Astrocyte (in vitro differentiated cells and primary cell): ENCODE results near the gene IFT80.

Source experiments
- CTCF ChIP-seq: IDR thresholded peaks from 2 replicates; pipeline ENCODE4 v1.5.1; 2011; ENCODE audit warnings: low read depth, mild to moderate bottlenecking, inconsistent platforms, low read length, moderate library complexity; ENCODE audit not compliant: insufficient read depth
- EZH2 ChIP-seq: IDR thresholded peaks from 2 replicates; pipeline ENCODE4 v1.6.1; 2012; ENCODE audit warnings: mild to moderate bottlenecking, low read length, inconsistent platforms; ENCODE audit not compliant: insufficient read depth

DNA sequence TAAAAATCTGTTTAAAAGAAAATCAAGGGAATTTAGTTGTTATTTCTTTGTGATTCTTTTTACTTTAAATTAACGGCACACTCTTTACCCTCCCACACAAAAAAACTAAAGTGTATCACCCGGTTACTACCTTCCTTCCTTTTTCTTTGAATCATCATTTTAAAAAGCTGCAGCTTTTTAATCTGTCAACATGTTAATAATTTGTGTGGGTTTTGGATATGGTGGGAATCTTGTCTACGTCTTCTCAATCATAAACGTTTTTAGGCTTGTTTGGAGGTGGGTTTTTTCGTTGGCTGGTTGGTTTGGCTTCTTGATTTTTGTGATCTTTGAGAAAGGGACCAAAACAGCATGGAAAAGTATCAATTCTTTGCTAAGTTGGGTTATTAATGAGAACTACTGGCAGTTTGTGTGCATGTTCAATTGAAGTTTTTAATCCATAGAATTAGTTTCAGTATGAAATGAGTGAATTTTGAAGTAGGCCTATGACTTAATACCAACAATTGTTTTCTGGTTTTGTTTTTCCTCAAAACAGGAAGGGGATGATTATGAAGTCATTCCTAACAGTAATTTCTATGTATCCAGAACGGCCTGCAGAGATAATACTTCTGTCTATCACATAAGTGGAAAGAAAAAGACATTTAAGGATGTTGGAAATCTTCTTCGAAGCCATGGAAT, 4.9 kb upstream of the IFT80 start:
- no peak for TF ChIP-seq CTCF
- TF ChIP-seq EZH2: no peak
